GM21423 (cell line): Measurements from ENCODE around the gene CCDC63.
"Not testable (repeated sequence)": the region's sequence is repeated elsewhere in the genome, so short reads cannot be mapped to it uniquely, and the experiment has no call there.

Experiments
- ATAC-seq: cut with Tn5 transposase; IDR thresholded peaks from one replicate; pipeline ENCODE4 v1.9.1; 2021; ENCODE audit warnings: mild to moderate bottlenecking, moderate library complexity; ENCODE audit not compliant: unreplicated experiment

Gene CCDC63

GRCh38 chr12:110948041-110948440 is 101.3 kb downstream of the CCDC63 start:
- no peak for ATAC-seq

GRCh38 chr12:110950466-110950865 is 103.7 kb downstream of the CCDC63 start:
- ATAC-seq, result not testable (repeated sequence)

GRCh38 chr12:110950867-110951266 is 104.1 kb downstream of the CCDC63 start:
- ATAC-seq, result not testable (repeated sequence)
